Right atrium auricular region (tissue), 2 donors: ENCODE results near the gene RPS6KA3. TPM values are rescaled to one million over a fixed set of nuclear protein-coding genes. Genes with fewer than 3 reads are reported as not detected.

Source experiments
- DNase-seq: peaks from one replicate; pipeline ENCODE4 v3.0.0-alpha.2; 2019; ENCODE audit warnings: low spot score
- H3K27ac ChIP-seq, 2 donors: fragments of 200-600 bp; sonication (generic); 1 replicate in 1 of 2; 2 replicates in 1 of 2; pipeline ENCODE4 v1.5.1; 2016 to 2019
- H3K27me3 ChIP-seq, 2 donors: fragments of 200-600 bp; sonication (generic); one replicate each; pipeline versions ENCODE4 v1.5.1 to v1.6.0; 2017 to 2019
- H3K36me3 ChIP-seq: fragments of 200-600 bp; sonication (generic); one replicate; pipeline ENCODE4 v1.5.1; 2016
- H3K4me1 ChIP-seq, 2 donors: fragments of 200-600 bp; sonication (generic); one replicate each; pipeline versions ENCODE4 v1.5.1 to v1.6.0; 2017 to 2019
- H3K4me3 ChIP-seq, 2 donors: fragments of 200-600 bp; sonication (generic); 1 replicate in 1 of 2; 2 replicates in 1 of 2; pipeline ENCODE4 v1.5.1; 2017 to 2019; ENCODE audit warnings: mild to moderate bottlenecking in 1 of 2, moderate library complexity in 1 of 2
- H3K9me3 ChIP-seq, 2 donors: fragments of 200-600 bp; sonication (generic); one replicate each; pipeline ENCODE4 v1.5.1; 2019
- total RNA-seq, 2 donors: library from RNA; depleted of rRNA; stranded (reverse); fragments of >200 nt; gene quantifications; one replicate each; pipeline ENCODE4 v1.1.0, GENCODE V29; 2016
- TF ChIP-seq, protein P1 (sequence below), 2 donors: fragments of 200-600 bp; sonication (generic); IDR thresholded peaks; one replicate each; pipeline ENCODE4 v1.5.1; 2019; ENCODE audit warnings: antibody characterized with exemption in 2 of 2

RPS6KA3 gene
- total RNA-seq, 2 donors from 2014 or later, result 25.4 to 30.5 TPM

DNA sequence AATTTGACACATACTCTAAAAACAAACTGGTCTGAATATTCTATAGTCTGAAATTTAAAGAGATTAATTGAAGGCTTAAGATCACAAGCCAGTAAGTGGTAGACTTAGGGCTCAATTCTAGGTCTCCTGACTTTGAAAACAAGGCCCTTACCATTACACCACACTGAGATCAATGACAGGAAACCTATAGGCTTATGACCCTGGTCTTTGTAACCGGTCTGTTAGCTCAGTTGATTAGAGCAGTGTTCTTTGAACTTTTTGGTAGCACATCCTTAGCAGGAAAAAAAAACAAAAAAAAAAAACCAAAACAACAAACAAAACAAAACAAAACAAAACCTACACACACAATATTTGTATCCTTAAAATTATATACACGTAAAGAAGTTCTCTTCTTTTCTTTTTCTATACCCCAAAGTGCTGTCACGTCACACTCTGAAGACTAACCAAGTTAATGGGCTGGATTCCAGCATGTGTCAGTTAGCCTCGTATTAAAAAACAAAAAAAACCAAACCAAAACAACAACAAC is 55.4 kb downstream of the RPS6KA3 start:
- Histone ChIP-seq H3K9me3 (no peaks in the 10 kb centered on the region), H3K27me3 (no peaks in the 10 kb centered on the region), H3K36me3 (no peaks in the 10 kb centered on the region), H3K27ac (no peak overlapping the region), H3K4me1 (no peaks in the 10 kb centered on the region), H3K4me3 (no peak overlapping the region)
- no peak for DNase-seq
- TF ChIP-seq, protein P1, sequence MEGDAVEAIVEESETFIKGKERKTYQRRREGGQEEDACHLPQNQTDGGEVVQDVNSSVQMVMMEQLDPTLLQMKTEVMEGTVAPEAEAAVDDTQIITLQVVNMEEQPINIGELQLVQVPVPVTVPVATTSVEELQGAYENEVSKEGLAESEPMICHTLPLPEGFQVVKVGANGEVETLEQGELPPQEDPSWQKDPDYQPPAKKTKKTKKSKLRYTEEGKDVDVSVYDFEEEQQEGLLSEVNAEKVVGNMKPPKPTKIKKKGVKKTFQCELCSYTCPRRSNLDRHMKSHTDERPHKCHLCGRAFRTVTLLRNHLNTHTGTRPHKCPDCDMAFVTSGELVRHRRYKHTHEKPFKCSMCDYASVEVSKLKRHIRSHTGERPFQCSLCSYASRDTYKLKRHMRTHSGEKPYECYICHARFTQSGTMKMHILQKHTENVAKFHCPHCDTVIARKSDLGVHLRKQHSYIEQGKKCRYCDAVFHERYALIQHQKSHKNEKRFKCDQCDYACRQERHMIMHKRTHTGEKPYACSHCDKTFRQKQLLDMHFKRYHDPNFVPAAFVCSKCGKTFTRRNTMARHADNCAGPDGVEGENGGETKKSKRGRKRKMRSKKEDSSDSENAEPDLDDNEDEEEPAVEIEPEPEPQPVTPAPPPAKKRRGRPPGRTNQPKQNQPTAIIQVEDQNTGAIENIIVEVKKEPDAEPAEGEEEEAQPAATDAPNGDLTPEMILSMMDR (IDR thresholded peaks at IDR 0.05), result no peak

DNA sequence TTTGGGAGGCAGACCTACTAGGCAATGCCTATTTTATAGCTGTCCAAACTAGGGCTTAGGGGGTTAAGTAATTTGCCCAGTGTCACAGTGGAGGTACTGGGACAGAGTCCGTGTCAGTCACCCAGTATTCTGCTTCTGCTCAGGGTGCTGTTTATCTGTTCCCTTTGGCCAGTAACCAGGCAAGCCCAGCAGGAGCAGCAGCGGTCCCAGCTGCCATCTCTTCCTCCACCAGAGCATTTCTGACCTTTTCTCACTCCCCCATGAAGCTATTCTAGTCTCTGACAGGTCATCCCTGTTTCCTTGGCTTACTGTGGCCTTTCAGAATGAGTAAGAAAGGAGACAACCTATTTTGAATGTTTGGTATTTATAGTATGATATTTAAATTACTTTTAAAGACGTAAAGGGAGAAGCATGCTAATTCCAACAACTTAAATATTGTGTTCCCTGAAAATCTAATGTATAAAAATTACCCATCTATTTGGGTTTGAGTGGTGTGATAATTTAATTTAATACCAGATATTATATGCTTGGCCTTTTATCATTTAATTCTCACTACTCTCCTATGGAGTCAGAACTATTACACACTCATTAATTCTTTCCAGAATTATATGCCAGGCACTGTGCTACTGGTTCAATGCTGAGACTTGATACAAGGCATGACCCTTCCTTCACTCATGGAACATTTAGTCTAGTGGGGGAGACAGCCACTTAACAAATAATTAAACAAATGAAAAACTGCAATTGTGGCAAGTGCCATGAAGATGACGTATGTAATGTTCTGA is 60.6 kb downstream of the RPS6KA3 start:
- H3K9me3 ChIP-seq, result no peaks in the 10 kb centered on the region
- no peak overlapping the region for H3K27ac ChIP-seq
- H3K4me3 ChIP-seq, result no peak overlapping the region
- peaks cover 9% of the 10 kb centered on the region for H3K36me3 ChIP-seq
- TF ChIP-seq, protein P1 (IDR thresholded peaks at IDR 0.05), result no peak
- H3K27me3 ChIP-seq, result peaks cover 0 to 4% of the 10 kb centered on the region in 2 donors
- H3K4me1 ChIP-seq, result no peaks in the 10 kb centered on the region
- no peak for DNase-seq

DNA sequence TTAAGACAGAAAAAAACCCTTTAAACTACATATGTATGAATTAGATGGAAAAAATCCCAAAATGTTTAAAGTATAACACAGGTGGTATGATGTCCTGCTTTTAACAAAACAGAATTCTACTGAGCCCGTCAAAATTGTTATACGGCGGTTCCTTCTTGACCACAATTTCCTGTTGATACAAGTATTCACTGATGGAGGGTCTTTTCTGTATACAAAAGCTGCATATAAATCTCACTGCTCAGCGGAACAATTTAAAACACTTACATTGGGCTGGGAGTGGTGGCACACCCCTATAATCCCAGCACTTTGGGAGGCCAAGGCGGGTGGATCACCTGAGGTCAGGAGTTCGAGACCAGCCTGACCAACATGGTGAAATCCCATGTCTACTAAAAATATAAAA is 62.4 kb downstream of the RPS6KA3 start:
- TF ChIP-seq, protein P1 (IDR thresholded peaks at IDR 0.05), result no peak
- Histone ChIP-seq H3K4me3 (no peak overlapping the region), H3K27me3 (peaks cover 0 to 4% of the 10 kb centered on the region in 2 donors), H3K4me1 (no peaks in the 10 kb centered on the region), H3K36me3 (peaks cover 9% of the 10 kb centered on the region), H3K9me3 (no peaks in the 10 kb centered on the region), H3K27ac (no peak overlapping the region)
- no peak for DNase-seq

DNA sequence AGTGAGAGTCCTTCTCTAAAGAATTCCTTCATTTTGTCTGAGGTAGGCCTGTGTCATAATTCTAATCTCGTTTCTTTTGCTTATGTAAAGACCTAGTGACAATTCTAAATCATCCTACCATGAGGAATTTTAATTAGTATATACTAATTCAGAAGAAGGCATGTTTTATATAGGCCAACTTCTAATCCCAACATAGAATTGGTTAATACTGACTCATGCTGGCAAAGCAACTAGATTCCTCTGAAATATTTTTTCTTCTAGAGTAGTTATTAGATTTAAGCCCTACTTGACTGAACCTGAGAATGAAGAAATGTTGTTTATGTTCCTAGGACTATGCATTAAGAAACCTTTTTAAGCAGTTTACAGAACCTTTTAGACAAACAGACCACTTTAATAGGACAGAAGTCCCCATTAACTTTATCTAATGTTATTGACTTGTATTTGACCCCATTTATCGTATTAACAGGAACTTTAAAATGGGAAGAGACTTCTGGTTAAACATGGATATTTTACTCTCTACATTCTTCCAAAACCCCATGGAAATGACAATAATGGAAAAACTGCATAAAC is 69.0 kb downstream of the RPS6KA3 start:
- no peaks in the 10 kb centered on the region for H3K4me1 ChIP-seq
- DNase-seq, result no peak
- H3K27ac ChIP-seq, result no peak overlapping the region
- TF ChIP-seq, protein P1 (IDR thresholded peaks at IDR 0.05), result no peak
- no peaks in the 10 kb centered on the region for H3K9me3 ChIP-seq
- H3K4me3 ChIP-seq, result no peak overlapping the region
- peaks cover 0 to 4% of the 10 kb centered on the region in 2 donors for H3K27me3 ChIP-seq
- H3K36me3 ChIP-seq, result peaks cover 8% of the 10 kb centered on the region

DNA sequence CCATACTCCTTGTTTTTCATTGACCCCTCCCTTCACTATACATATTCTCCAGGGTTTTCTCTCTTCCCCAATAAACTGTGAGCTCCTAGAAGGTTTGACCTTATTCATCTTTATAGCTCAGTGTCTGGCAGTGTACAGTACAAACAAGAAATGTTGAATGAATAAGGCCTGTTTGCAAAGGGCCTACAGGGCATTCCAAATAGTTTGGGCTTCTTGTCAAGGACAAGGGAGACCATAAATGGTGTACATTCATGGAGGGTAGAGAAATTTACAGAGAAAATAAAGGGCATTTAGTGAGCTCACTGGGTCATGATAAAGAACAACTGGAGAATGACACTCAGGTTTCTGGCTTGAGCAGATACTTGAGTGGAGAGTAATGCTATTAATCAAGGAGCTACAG is 77.5 kb downstream of the RPS6KA3 start:
- Histone ChIP-seq H3K27ac (no peak overlapping the region), H3K4me1 (no peaks in the 10 kb centered on the region), H3K9me3 (no peaks in the 10 kb centered on the region), H3K36me3 (peaks cover 13% of the 10 kb centered on the region), H3K27me3 (no peaks in the 10 kb centered on the region), H3K4me3 (no peak overlapping the region)
- TF ChIP-seq, protein P1 (IDR thresholded peaks at IDR 0.05), result no peak
- no peak for DNase-seq
